Fibroblast of lung (primary cell): ENCODE data around the gene TBATA. TPM values are rescaled to one million over a fixed set of nuclear protein-coding genes. Genes with fewer than 3 reads are reported as not detected.

ENCODE experiments used
- DNase-seq, 2 donors: peaks; one replicate each; pipeline versions ENCODE4 v3.0.0 to v3.0.0-alpha.2; 2010; ENCODE audit warnings: low read depth in 2 of 2
- H2AFZ ChIP-seq: 2 replicates; pipeline ENCODE4 v1.5.1; 2012; ENCODE audit warnings: low read length, control low read depth, inconsistent platforms
- H3K27ac ChIP-seq: 2 replicates; pipeline ENCODE4 v1.5.1; 2011; ENCODE audit warnings: low read length, control low read depth; ENCODE audit not compliant: insufficient read depth
- H3K27me3 ChIP-seq: 2 replicates; pipeline ENCODE4 v1.5.1; 2011; ENCODE audit warnings: mild to moderate bottlenecking, low read length; ENCODE audit not compliant: control insufficient read depth, insufficient read depth
- H3K36me3 ChIP-seq: 2 replicates; pipeline ENCODE4 v1.5.1; 2011; ENCODE audit warnings: low read length; ENCODE audit not compliant: control insufficient read depth, insufficient read depth
- H3K4me1 ChIP-seq: 2 replicates; pipeline ENCODE4 v1.5.1; 2011; ENCODE audit warnings: low read length; ENCODE audit not compliant: control insufficient read depth, insufficient read depth; ENCODE audit errors: extremely low read depth
- H3K4me2 ChIP-seq: 2 replicates; pipeline ENCODE4 v1.5.1; 2011; ENCODE audit warnings: low read length, control low read depth; ENCODE audit not compliant: insufficient read depth; ENCODE audit errors: extremely low read depth
- H3K4me3 ChIP-seq, 4 experiments: fragments of 200-600 bp in 1 of 4; sonication (generic) in 1 of 4; replicated peaks in 1 of 4; 2 replicates each; pipeline ENCODE4 v1.5.1; 2011 to 2016; ENCODE audit warnings: low read length in 4 of 4, low read depth in 3 of 4, mild to moderate bottlenecking in 3 of 4, control low read depth in 2 of 4, inconsistent platforms in 1 of 4, mixed read lengths in 1 of 4; ENCODE audit not compliant: insufficient read depth in 1 of 4; ENCODE audit errors: control extremely low read depth in 1 of 4
- H3K79me2 ChIP-seq: 2 replicates; pipeline ENCODE4 v1.5.1; 2012; ENCODE audit warnings: mild to moderate bottlenecking, low read length, inconsistent platforms; ENCODE audit not compliant: control insufficient read depth, insufficient read depth
- H3K9ac ChIP-seq: 2 replicates; pipeline ENCODE4 v1.5.1; 2011; ENCODE audit warnings: mild to moderate bottlenecking, low read length, control low read depth; ENCODE audit not compliant: insufficient read depth
- H3K9me3 ChIP-seq: 2 replicates; pipeline ENCODE4 v1.5.1; 2012; ENCODE audit warnings: low read depth, low read length; ENCODE audit not compliant: control insufficient read depth, insufficient read depth
- H4K20me1 ChIP-seq: 2 replicates; pipeline ENCODE4 v1.5.1; 2011; ENCODE audit warnings: low read length; ENCODE audit not compliant: control insufficient read depth, insufficient read depth; ENCODE audit errors: extremely low read depth
- CTCF ChIP-seq, 2 donors: IDR thresholded peaks in 1 of 2; conservative IDR thresholded peaks in 1 of 2; 1 replicate in 1 of 2; 2 replicates in 1 of 2; pipeline ENCODE4 v1.5.1; 2011 to 2012; ENCODE audit warnings: low read length in 2 of 2, control low read depth in 1 of 2, inconsistent platforms in 1 of 2, low read depth in 1 of 2, mild to moderate bottlenecking in 1 of 2
- EZH2 ChIP-seq: IDR thresholded peaks from 2 replicates; pipeline ENCODE4 v1.5.1; 2012; ENCODE audit warnings: low read length, control low read depth, mild to moderate bottlenecking; ENCODE audit errors: missing control alignments
- polyA plus RNA-seq, 2 donors: library from polyadenylated mRNA; depleted of rRNA in 1 of 2; stranded (reverse) in 1 of 2; unstranded in 1 of 2; fragments of >200 nt; gene quantifications; 2 replicates each; pipeline ENCODE4 v1.2.1, GENCODE V29; 2011 to 2012; ENCODE audit warnings: missing spikeins in 1 of 2
- total RNA-seq: library from RNA; depleted of rRNA; stranded (reverse); fragments of >200 nt; gene quantifications from 2 replicates; pipeline ENCODE4 v1.2.1, GENCODE V29; 2014

Gene TBATA
- total and polyA plus RNA-seq, 2 donors (not counting 1 experiment from before 2014, with no cell fraction given), result not detected

DNA sequence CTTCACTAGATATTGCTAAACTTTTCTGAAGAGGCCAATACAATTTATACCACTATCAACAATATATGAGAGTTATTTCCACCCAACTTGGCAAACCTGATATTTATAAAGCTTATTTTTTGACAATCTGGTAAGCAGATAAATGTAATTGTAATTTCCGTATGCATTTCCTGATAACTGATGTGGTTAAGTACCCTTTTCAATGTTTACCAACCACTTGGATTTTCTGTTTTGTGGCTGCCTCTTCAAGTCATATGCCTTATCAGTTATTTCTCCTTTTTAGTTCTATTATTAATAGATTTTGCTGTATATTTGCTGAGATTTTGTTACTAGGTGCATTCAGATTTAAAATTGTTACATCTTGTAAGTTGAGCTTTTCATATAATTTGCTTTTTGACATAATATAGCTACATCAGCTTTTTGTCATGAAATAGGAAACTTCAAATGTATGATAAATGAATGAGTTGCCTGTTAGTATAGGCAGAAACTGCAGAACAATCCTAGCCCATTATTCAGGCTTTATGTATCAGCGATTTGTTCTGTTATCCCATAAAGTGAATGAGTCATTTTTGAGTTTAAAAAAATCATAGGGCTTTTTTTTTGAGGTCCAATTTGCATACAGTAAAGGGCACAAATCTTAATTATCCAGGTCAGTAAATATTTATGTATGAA is 42.0 kb upstream of the TBATA start:
- H3K9ac ChIP-seq, result no peak overlapping the region
- peak in 1 of 2 donors; percentile 45 for DNase-seq
- H3K4me1 ChIP-seq, result no peaks in the 10 kb centered on the region
- H3K27me3 ChIP-seq, result no peaks in the 10 kb centered on the region
- H3K4me2 ChIP-seq, result no peak overlapping the region
- no peak overlapping the region for H3K27ac ChIP-seq
- H3K4me3 ChIP-seq, result no peak overlapping the region
- no peaks in the 10 kb centered on the region for H3K36me3 ChIP-seq
- H3K79me2 ChIP-seq, result no peaks in the 10 kb centered on the region
- no peaks in the 10 kb centered on the region for H3K9me3 ChIP-seq
- no peak overlapping the region for H2AFZ ChIP-seq
- TF ChIP-seq EZH2, result no peak
- no peak for TF ChIP-seq CTCF (conservative IDR thresholded peaks at IDR 0.05 in 1 of 2, IDR thresholded peaks at IDR 0.05 in 1 of 2; ENCODE audit: low read depth in 1 of 2, low read length in 2 of 2)
- no peaks in the 10 kb centered on the region for H4K20me1 ChIP-seq

DNA sequence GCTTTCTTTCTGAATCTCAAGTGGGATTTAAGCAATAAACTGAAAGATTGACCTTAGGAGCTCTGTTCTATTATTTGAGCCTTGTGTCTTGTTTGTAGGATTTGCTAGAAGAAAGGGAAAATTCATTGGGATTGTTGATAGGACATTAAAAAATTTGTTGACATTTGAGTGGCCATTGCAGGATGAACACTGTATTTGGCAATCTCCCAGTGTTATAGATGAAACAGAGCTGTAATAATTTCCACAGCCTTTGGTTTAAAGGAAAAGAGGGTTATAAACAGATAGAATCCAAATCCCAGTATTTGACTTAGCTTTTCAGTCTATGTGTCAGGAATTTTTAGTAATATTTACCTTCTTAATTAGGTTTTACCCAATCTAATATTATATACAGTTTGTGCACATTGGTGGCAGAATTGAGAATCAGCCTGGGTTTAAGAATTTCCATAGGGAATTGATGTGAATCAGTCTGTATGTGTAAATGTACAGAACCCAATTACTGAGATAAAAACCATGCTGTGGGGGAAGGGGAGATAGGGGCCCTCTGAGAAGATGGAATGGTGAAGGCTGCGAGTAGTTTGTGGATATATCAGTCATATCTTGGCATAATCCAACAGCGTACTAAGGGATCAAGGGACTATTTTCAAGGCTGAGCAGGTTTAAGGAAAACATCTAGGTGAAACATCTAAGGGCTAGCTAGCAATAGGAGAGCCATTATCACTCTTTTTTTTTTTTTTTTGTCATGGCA is 37.1 kb upstream of the TBATA start:
- Histone ChIP-seq H3K9me3 (no peaks in the 10 kb centered on the region), H3K4me2 (no peak overlapping the region), H3K36me3 (peaks cover 1% of the 10 kb centered on the region), H4K20me1 (no peaks in the 10 kb centered on the region), H3K4me1 (no peaks in the 10 kb centered on the region), H3K9ac (no peak overlapping the region), H3K27ac (no peak overlapping the region), H3K27me3 (no peaks in the 10 kb centered on the region), H3K4me3 (no peak overlapping the region), H2AFZ (no peak overlapping the region), H3K79me2 (no peaks in the 10 kb centered on the region)
- DNase-seq, result no peak
- TF ChIP-seq EZH2 (no peak), CTCF (conservative IDR thresholded peaks at IDR 0.05 in 1 of 2, IDR thresholded peaks at IDR 0.05 in 1 of 2; ENCODE audit: low read depth in 1 of 2, low read length in 2 of 2) (no peak)

DNA sequence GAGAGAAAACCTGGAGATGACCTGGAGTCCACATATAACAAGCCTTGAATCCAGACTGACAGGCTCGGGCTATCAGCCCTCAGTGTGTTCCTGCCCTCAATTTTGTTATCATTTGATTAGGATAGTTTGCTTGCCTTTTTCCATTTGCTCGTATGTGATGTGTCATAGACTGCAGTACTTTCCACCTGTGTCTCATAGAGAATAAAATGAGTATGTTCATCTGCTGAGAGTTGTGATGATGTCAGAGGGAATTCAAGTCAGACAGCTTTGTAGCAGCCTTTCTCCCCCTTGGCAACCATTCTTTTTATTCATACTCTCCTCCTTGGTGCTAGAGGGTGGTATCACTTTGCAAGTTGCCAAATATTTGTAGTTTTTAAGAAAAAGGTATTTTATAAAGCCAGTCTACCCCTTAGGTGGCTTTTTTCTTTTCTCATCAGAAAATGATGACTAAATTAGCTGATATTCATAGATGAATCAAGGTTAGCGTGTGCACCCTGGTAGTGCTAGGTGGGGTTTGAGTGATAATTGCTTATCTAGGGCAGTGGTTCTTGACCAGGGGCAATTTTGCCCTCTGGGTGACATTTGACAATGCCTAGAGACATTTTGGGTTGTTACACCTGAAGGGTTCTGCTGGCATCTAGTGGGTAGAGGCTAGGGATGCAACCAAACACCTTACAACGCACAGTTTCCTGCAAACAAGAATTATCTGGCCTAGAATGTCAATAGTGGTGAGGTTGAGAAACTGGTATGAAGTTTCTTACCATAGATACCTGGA is 36.0 kb upstream of the TBATA start:
- no peak for TF ChIP-seq EZH2
- TF ChIP-seq CTCF (conservative IDR thresholded peaks at IDR 0.05 in 1 of 2, IDR thresholded peaks at IDR 0.05 in 1 of 2; ENCODE audit: low read depth in 1 of 2, low read length in 2 of 2), result no peak
- no peaks in the 10 kb centered on the region for H4K20me1 ChIP-seq

More for the DNA sequence above, 36.0 kb upstream of the TBATA start:
- H3K4me3 ChIP-seq, result no peak overlapping the region
- no peaks in the 10 kb centered on the region for H3K4me1 ChIP-seq
- no peak overlapping the region for H3K9ac ChIP-seq
- H3K9me3 ChIP-seq, result no peaks in the 10 kb centered on the region
- H2AFZ ChIP-seq, result no peak overlapping the region
- DNase-seq, result no peak
- no peak overlapping the region for H3K4me2 ChIP-seq
- peaks cover 1% of the 10 kb centered on the region for H3K36me3 ChIP-seq
- no peak overlapping the region for H3K27ac ChIP-seq
- no peaks in the 10 kb centered on the region for H3K79me2 ChIP-seq
- no peaks in the 10 kb centered on the region for H3K27me3 ChIP-seq
